ENCODE data around the gene GPR152. TPM values are rescaled to one million over a fixed set of nuclear protein-coding genes. Genes with fewer than 3 reads are reported as not detected.

The GPR152 gene
- total RNA-seq, 1 donor from 2014 or later = not detected

GRCh38 chr11:67401495-67402191, 50.9 kb downstream of the GPR152 start, which contains the start of gene PPP1CA:
TSS of gene PPP1CA (minus strand) at chr11:67401858. CDS start at chr11:67401782, 76 bp downstream.
- ATAC-seq (peak; percentile 90), DNase-seq (ENCODE audit: low spot score) (peak; percentile 92)

Other genes starting within 250 kb of the GPR152 start
- gene GRK2, start 186.3 kb downstream of the GPR152 start, total RNA-seq = 29.0 TPM
- gene ANKRD13D, start 163.4 kb downstream of the GPR152 start, total RNA-seq = 9.8 TPM
- 18.2 TPM for gene SSH3, start 149.2 kb downstream of the GPR152 start, total RNA-seq
- 96.6 TPM for gene POLD4, start 99.2 kb downstream of the GPR152 start, total RNA-seq
- gene CLCF1, start 79.1 kb downstream of the GPR152 start, total RNA-seq = 0.43 TPM
- 14.9 TPM for gene RAD9A, start 60.7 kb downstream of the GPR152 start, total RNA-seq
- 63.1 TPM for gene PPP1CA, start 50.9 kb downstream of the GPR152 start, total RNA-seq
- 1.1 TPM for gene TBC1D10C, start 48.6 kb downstream of the GPR152 start, total RNA-seq
- 0.28 TPM for gene CARNS1, start 37.1 kb downstream of the GPR152 start, total RNA-seq
- gene RPS6KB2, start 24.2 kb downstream of the GPR152 start, total RNA-seq = 31.5 TPM
- 2.2 TPM for gene PTPRCAP, start 15.0 kb downstream of the GPR152 start, total RNA-seq
- 44.1 TPM for gene CORO1B, start 9.3 kb downstream of the GPR152 start, total RNA-seq
- 1.1 TPM for gene CABP4, start 2.6 kb upstream of the GPR152 start, total RNA-seq
- gene TMEM134, start 16.5 kb upstream of the GPR152 start, total RNA-seq = 38.9 TPM
- 26.3 TPM for gene AIP, start 30.3 kb upstream of the GPR152 start, total RNA-seq
- 19.2 TPM for gene PITPNM1, start 52.6 kb upstream of the GPR152 start, total RNA-seq
- 67.4 TPM for gene CDK2AP2, start 55.4 kb upstream of the GPR152 start, total RNA-seq
- gene CABP2, start 70.7 kb upstream of the GPR152 start, total RNA-seq = not detected
- 30.9 TPM for gene GSTP1, start 131.1 kb upstream of the GPR152 start, total RNA-seq
- gene NDUFV1, start 154.2 kb upstream of the GPR152 start, total RNA-seq = 192 TPM
- 41.6 TPM for gene NUDT8, start 177.2 kb upstream of the GPR152 start, total RNA-seq
- 0.15 TPM for gene TBX10, start 187.0 kb upstream of the GPR152 start, total RNA-seq
- 9.7 TPM for gene ACY3, start 198.0 kb upstream of the GPR152 start, total RNA-seq
- gene ALDH3B2, start 221.9 kb upstream of the GPR152 start, total RNA-seq = not detected

All from left lobe of liver (tissue), 2 donors.